OCI-LY1 (cell line): ENCODE data around the gene PTK7.

ENCODE experiments used
- EZH2 ChIP-seq: fragments of 200-600 bp; sonication (generic), shearing (Covaris generic); IDR thresholded peaks from 2 replicates; pipeline ENCODE4 v1.8.0; 2017; ENCODE audit warnings: borderline replicate concordance, mixed run types, mild to moderate bottlenecking, antibody characterized with exemption, low read length, moderate library complexity, mixed read lengths
- TF ChIP-seq, protein P1 (sequence below): fragments of 200-600 bp; sonication (generic), shearing (Covaris generic); IDR thresholded peaks from 2 replicates; pipeline ENCODE4 v1.5.1; 2017; ENCODE audit warnings: mild to moderate bottlenecking, antibody characterized with exemption, low read length, moderate library complexity, mixed read lengths

- TF ChIP-seq EZH2, result no peak
- TF ChIP-seq, protein P1, sequence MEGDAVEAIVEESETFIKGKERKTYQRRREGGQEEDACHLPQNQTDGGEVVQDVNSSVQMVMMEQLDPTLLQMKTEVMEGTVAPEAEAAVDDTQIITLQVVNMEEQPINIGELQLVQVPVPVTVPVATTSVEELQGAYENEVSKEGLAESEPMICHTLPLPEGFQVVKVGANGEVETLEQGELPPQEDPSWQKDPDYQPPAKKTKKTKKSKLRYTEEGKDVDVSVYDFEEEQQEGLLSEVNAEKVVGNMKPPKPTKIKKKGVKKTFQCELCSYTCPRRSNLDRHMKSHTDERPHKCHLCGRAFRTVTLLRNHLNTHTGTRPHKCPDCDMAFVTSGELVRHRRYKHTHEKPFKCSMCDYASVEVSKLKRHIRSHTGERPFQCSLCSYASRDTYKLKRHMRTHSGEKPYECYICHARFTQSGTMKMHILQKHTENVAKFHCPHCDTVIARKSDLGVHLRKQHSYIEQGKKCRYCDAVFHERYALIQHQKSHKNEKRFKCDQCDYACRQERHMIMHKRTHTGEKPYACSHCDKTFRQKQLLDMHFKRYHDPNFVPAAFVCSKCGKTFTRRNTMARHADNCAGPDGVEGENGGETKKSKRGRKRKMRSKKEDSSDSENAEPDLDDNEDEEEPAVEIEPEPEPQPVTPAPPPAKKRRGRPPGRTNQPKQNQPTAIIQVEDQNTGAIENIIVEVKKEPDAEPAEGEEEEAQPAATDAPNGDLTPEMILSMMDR, result no peak
These were observed 21.0 kb downstream of the PTK7 start for GRCh38 chr6:43097098-43097489.
